Parathyroid adenoma (tissue), 2 donors: ENCODE results near the gene CAMK1D.

Experiments
- H2AFZ ChIP-seq: fragments of 300-600 bp; sonication (generic); one replicate; pipeline ENCODE4 v1.7.0; 2017; ENCODE audit warnings: antibody characterized with exemption, mild to moderate bottlenecking
- H3K27ac ChIP-seq: fragments of 300-600 bp; sonication (generic); one replicate; pipeline ENCODE4 v1.7.0; 2017
- H3K27me3 ChIP-seq: fragments of 300-600 bp; sonication (generic); one replicate; pipeline ENCODE4 v1.7.0; 2017; ENCODE audit warnings: low read length; ENCODE audit not compliant: control insufficient read depth, insufficient read depth
- H3K36me3 ChIP-seq: fragments of 300-600 bp; sonication (generic); one replicate; pipeline ENCODE4 v1.7.0; 2017; ENCODE audit warnings: low read length; ENCODE audit not compliant: control insufficient read depth, insufficient read depth
- H3K4me1 ChIP-seq: fragments of 300-600 bp; sonication (generic); one replicate; pipeline ENCODE4 v1.7.0; 2017; ENCODE audit warnings: control low read depth
- H3K4me2 ChIP-seq: fragments of 300-600 bp; sonication (generic); one replicate; pipeline ENCODE4 v1.7.0; 2017; ENCODE audit warnings: low read length
- H3K4me3 ChIP-seq: fragments of 300-600 bp; sonication (generic); one replicate; pipeline ENCODE4 v1.7.0; 2017; ENCODE audit warnings: low read depth, low read length
- H3K79me2 ChIP-seq: fragments of 300-600 bp; sonication (generic); one replicate; pipeline ENCODE4 v1.7.0; 2017; ENCODE audit warnings: control low read depth
- H3K9ac ChIP-seq: fragments of 300-600 bp; sonication (generic); one replicate; pipeline ENCODE4 v1.7.0; 2017; ENCODE audit warnings: mild to moderate bottlenecking
- H3K9me3 ChIP-seq: fragments of 300-600 bp; sonication (generic); one replicate; pipeline ENCODE4 v1.7.0; 2017; ENCODE audit warnings: low read length; ENCODE audit not compliant: control insufficient read depth
- CTCF ChIP-seq: fragments of 300-600 bp; sonication (generic); IDR thresholded peaks from one replicate; pipeline ENCODE4 v1.7.0; 2017; ENCODE audit warnings: antibody characterized with exemption, mild to moderate bottlenecking
- donor health status: primary hyperparathyroidism.

CAMK1D gene

GRCh38 chr10:12503311-12503710 lies 154.0 kb downstream of the CAMK1D start:
- no peak overlapping the region for H3K4me2 ChIP-seq
- H3K27ac ChIP-seq = no peak overlapping the region
- H3K27me3 ChIP-seq = no peaks in the 10 kb centered on the region
- TF ChIP-seq CTCF = no peak
- no peaks in the 10 kb centered on the region for H3K79me2 ChIP-seq
- no peaks in the 10 kb centered on the region for H3K36me3 ChIP-seq
- H3K4me3 ChIP-seq = no peak overlapping the region
- no peaks in the 10 kb centered on the region for H3K9me3 ChIP-seq
- no peak overlapping the region for H3K9ac ChIP-seq
- no peak overlapping the region for H2AFZ ChIP-seq
- H3K4me1 ChIP-seq = no peaks in the 10 kb centered on the region

- Histone ChIP-seq H3K4me1 (no peaks in the 10 kb centered on the region), H3K79me2 (no peaks in the 10 kb centered on the region), H3K27ac (no peak overlapping the region), H3K9me3 (no peaks in the 10 kb centered on the region), H3K4me2 (no peak overlapping the region), H3K27me3 (no peaks in the 10 kb centered on the region), H3K36me3 (no peaks in the 10 kb centered on the region), H3K9ac (no peak overlapping the region), H3K4me3 (no peak overlapping the region), H2AFZ (no peak overlapping the region)
- no peak for TF ChIP-seq CTCF
These were observed 154.8 kb downstream of the CAMK1D start for GRCh38 chr10:12504176-12504575.

- Histone ChIP-seq H3K36me3 (no peaks in the 10 kb centered on the region), H3K27me3 (no peaks in the 10 kb centered on the region)
These were observed 155.3 kb downstream of the CAMK1D start for GRCh38 chr10:12504628-12505027.

GRCh38 chr10:12505683-12506082 lies 156.3 kb downstream of the CAMK1D start:
- Histone ChIP-seq H3K4me1 (no peaks in the 10 kb centered on the region), H3K36me3 (no peaks in the 10 kb centered on the region), H3K4me3 (no peak overlapping the region), H3K4me2 (no peak overlapping the region), H3K79me2 (no peaks in the 10 kb centered on the region), H3K9me3 (no peaks in the 10 kb centered on the region), H3K27ac (no peak overlapping the region), H3K27me3 (no peaks in the 10 kb centered on the region), H3K9ac (no peak overlapping the region), H2AFZ (no peak overlapping the region)
- TF ChIP-seq CTCF = no peak

More at GRCh38 chr10:12504628-12505027, 155.3 kb downstream of the CAMK1D start:
- Histone ChIP-seq H3K79me2 (no peaks in the 10 kb centered on the region), H3K4me3 (no peak overlapping the region), H3K27ac (no peak overlapping the region), H2AFZ (no peak overlapping the region), H3K4me1 (no peaks in the 10 kb centered on the region), H3K4me2 (no peak overlapping the region), H3K9me3 (no peaks in the 10 kb centered on the region), H3K9ac (no peak overlapping the region)
- TF ChIP-seq CTCF = no peak

GRCh38 chr10:12507165-12507850 lies 158.0 kb downstream of the CAMK1D start:
- no peaks in the 10 kb centered on the region for H3K9me3 ChIP-seq
- no peak overlapping the region for H3K4me3 ChIP-seq
- H3K4me1 ChIP-seq = no peaks in the 10 kb centered on the region
- no peak overlapping the region for H3K9ac ChIP-seq
- TF ChIP-seq CTCF = no peak
- no peak overlapping the region for H3K4me2 ChIP-seq
- H3K27me3 ChIP-seq = no peaks in the 10 kb centered on the region
- no peak overlapping the region for H2AFZ ChIP-seq
- H3K36me3 ChIP-seq = no peaks in the 10 kb centered on the region
- no peak overlapping the region for H3K27ac ChIP-seq
- H3K79me2 ChIP-seq = no peaks in the 10 kb centered on the region
